C4-2B (cell line): ENCODE measurements around the gene ST8SIA1.

Experiments used
- CTCF ChIP-seq: fragments of 450-650 bp; conservative IDR thresholded peaks from 2 replicates; pipeline ENCODE4 v1.5.1; 2017; ENCODE audit warnings: mild to moderate bottlenecking
- ZFX ChIP-seq: fragments of 450-650 bp; IDR thresholded peaks from 2 replicates; pipeline ENCODE4 v1.6.1; 2017

DNA sequence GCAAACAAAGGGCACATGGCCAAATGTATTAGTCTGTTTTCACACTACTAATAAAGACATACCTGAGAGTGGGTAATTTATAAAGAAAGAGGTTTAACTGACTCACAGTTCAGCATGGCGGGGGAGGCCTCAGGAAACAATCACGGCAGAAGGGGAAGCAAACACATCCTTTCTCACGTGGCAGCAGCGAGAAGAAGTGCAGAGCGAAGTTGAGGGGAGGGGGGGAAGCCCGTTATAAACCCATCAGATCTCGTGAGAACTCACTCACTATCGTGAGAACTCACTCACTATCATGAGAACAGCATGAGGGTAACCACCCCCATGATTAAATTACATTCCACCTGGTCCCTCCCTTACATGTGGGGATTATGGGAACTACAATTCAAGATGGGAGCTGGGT lies 66.1 kb downstream of the ST8SIA1 start:
- TF ChIP-seq CTCF (no peak), ZFX (no peak)
